OCI-LY1 (cell line): ENCODE data around the gene C1orf226.

Experiments
- H2AFZ ChIP-seq: fragments of 200-600 bp; sonication (generic), shearing (Covaris generic); 2 replicates; pipeline ENCODE4 v1.6.0; 2014; ENCODE audit warnings: antibody characterized with exemption, mild to moderate bottlenecking, low read length
- H3F3A ChIP-seq: fragments of 200-600 bp; sonication (generic), shearing (Covaris generic); 2 replicates; pipeline ENCODE4 v1.6.0; 2014; ENCODE audit warnings: mild to moderate bottlenecking, antibody characterized with exemption, low read length, moderate library complexity; ENCODE audit not compliant: insufficient read depth
- H3K27ac ChIP-seq: fragments of 200-600 bp; sonication (generic); 2 replicates; pipeline ENCODE4 v1.5.1; 2014; ENCODE audit warnings: low read length, mixed run types, mild to moderate bottlenecking, low read depth; ENCODE audit not compliant: poor library complexity, severe bottlenecking
- H3K27me3 ChIP-seq: fragments of 200-600 bp; sonication (generic); 2 replicates; pipeline ENCODE4 v1.6.0; 2014; ENCODE audit warnings: antibody characterized with exemption, mild to moderate bottlenecking, low read length, moderate library complexity; ENCODE audit not compliant: insufficient read depth
- H3K36me3 ChIP-seq: fragments of 200-600 bp; sonication (generic); 2 replicates; pipeline ENCODE4 v1.6.1; 2014; ENCODE audit warnings: mild to moderate bottlenecking, antibody characterized with exemption, low read length, moderate library complexity, mixed read lengths; ENCODE audit not compliant: insufficient read depth
- H3K4me1 ChIP-seq: fragments of 200-600 bp; sonication (generic); 2 replicates; pipeline ENCODE4 v1.5.1; 2014; ENCODE audit warnings: mild to moderate bottlenecking, low read length, moderate library complexity; ENCODE audit not compliant: insufficient read depth, severe bottlenecking
- H3K4me2 ChIP-seq: fragments of 200-600 bp; sonication (generic), shearing (Covaris generic); 2 replicates; pipeline ENCODE4 v1.6.1; 2014; ENCODE audit warnings: low read length
- H3K4me3 ChIP-seq: fragments of 200-600 bp; sonication (generic); 2 replicates; pipeline ENCODE4 v1.5.1; 2014; ENCODE audit warnings: low read length, low read depth, mild to moderate bottlenecking, mixed read lengths; ENCODE audit not compliant: poor library complexity, severe bottlenecking
- H3K79me2 ChIP-seq: fragments of 200-600 bp; shearing (Covaris generic); 2 replicates; pipeline ENCODE4 v1.6.1; 2016; ENCODE audit warnings: mixed run types, low read length, mixed read lengths; ENCODE audit not compliant: insufficient read depth
- H3K9ac ChIP-seq: fragments of 200-600 bp; sonication (generic), shearing (Covaris generic); 2 replicates; pipeline ENCODE4 v1.6.1; 2014; ENCODE audit warnings: mild to moderate bottlenecking, low read length, mixed read lengths
- H3K9me2 ChIP-seq: fragments of 200-600 bp; sonication (generic), shearing (Covaris generic); 2 replicates; pipeline ENCODE4 v1.6.1; 2014; ENCODE audit warnings: low read depth, mild to moderate bottlenecking, low read length, mixed read lengths
- H3K9me3 ChIP-seq: fragments of 200-600 bp; shearing (Covaris generic); 2 replicates; pipeline ENCODE4 v1.6.1; 2014; ENCODE audit warnings: low read length, mixed read lengths
- H4K20me1 ChIP-seq: fragments of 200-600 bp; sonication (generic), shearing (Covaris generic); 2 replicates; pipeline ENCODE4 v1.6.0; 2016; ENCODE audit warnings: mild to moderate bottlenecking, low read length; ENCODE audit not compliant: insufficient read depth
- CTCF ChIP-seq: fragments of 200-600 bp; sonication (generic), shearing (Covaris generic); IDR thresholded peaks from 2 replicates; pipeline ENCODE4 v1.5.1; 2017; ENCODE audit warnings: mild to moderate bottlenecking, antibody characterized with exemption, low read length, moderate library complexity, mixed read lengths
- EZH2 ChIP-seq: fragments of 200-600 bp; sonication (generic), shearing (Covaris generic); IDR thresholded peaks from 2 replicates; pipeline ENCODE4 v1.8.0; 2017; ENCODE audit warnings: borderline replicate concordance, mixed run types, mild to moderate bottlenecking, antibody characterized with exemption, low read length, moderate library complexity, mixed read lengths

The C1orf226 gene

GRCh38 chr1:162398999-162399580, 17.6 kb downstream of the C1orf226 start:
- Histone ChIP-seq H3K9me2 (no peaks in the 10 kb centered on the region), H3K9ac (no peak overlapping the region), H2AFZ (no peak overlapping the region), H3K79me2 (no peaks in the 10 kb centered on the region), H3K27me3 (no peaks in the 10 kb centered on the region), H4K20me1 (no peaks in the 10 kb centered on the region), H3K36me3 (no peaks in the 10 kb centered on the region), H3K4me2 (no peak overlapping the region), H3K27ac (no peak overlapping the region), H3F3A (no peaks in the 10 kb centered on the region), H3K4me1 (no peaks in the 10 kb centered on the region), H3K9me3 (no peaks in the 10 kb centered on the region), H3K4me3 (no peak overlapping the region)
- no peak for TF ChIP-seq EZH2
- TF ChIP-seq CTCF, result no peak

- Histone ChIP-seq H3K4me3 (no peak overlapping the region), H3K4me1 (no peaks in the 10 kb centered on the region), H3K9me2 (no peaks in the 10 kb centered on the region), H3K9me3 (no peaks in the 10 kb centered on the region), H3F3A (no peaks in the 10 kb centered on the region), H3K36me3 (no peaks in the 10 kb centered on the region), H3K79me2 (no peaks in the 10 kb centered on the region), H2AFZ (no peak overlapping the region), H3K27me3 (no peaks in the 10 kb centered on the region), H3K9ac (no peak overlapping the region), H3K27ac (no peak overlapping the region), H4K20me1 (no peaks in the 10 kb centered on the region), H3K4me2 (no peak overlapping the region)
- TF ChIP-seq CTCF (no peak), EZH2 (no peak)
Observed at GRCh38 chr1:162400790-162401355, 19.3 kb downstream of the C1orf226 start.

- Histone ChIP-seq H3K4me2 (no peak overlapping the region), H3K27ac (no peak overlapping the region), H3K4me3 (no peak overlapping the region)
Observed at GRCh38 chr1:162404550-162405160, 23.1 kb downstream of the C1orf226 start.

More at GRCh38 chr1:162404550-162405160, 23.1 kb downstream of the C1orf226 start:
- H3K9me3 ChIP-seq, result no peaks in the 10 kb centered on the region
- H2AFZ ChIP-seq, result no peak overlapping the region
- no peaks in the 10 kb centered on the region for H3K27me3 ChIP-seq
- H3K4me1 ChIP-seq, result no peaks in the 10 kb centered on the region
- no peaks in the 10 kb centered on the region for H3K9me2 ChIP-seq
- no peaks in the 10 kb centered on the region for H4K20me1 ChIP-seq
- TF ChIP-seq CTCF (no peak), EZH2 (no peak)
- H3K36me3 ChIP-seq, result no peaks in the 10 kb centered on the region
- no peak overlapping the region for H3K9ac ChIP-seq
- H3F3A ChIP-seq, result no peaks in the 10 kb centered on the region
- no peaks in the 10 kb centered on the region for H3K79me2 ChIP-seq
